ENCODE results near the gene SNTG2. TPM values are rescaled to one million over a fixed set of nuclear protein-coding genes. Genes with fewer than 3 reads are reported as not detected.
A peak's percentile ranks its signal among the peaks of the same experiment; 100 is the strongest.

The SNTG2 gene
- not detected in 2 replicates for total RNA-seq (2013; cell fraction: nucleolus; rRNA removed)
- total RNA-seq (2014; rRNA removed) (not detected in 2 replicates), total RNA-seq (2014; rRNA removed; fragmentation: Illumina TruSeq; extraction: Trizol) (not detected in 2 replicates), total RNA-seq (2021) (not detected in 2 replicates), polyA plus RNA-seq (2011; rRNA removed) (not detected in 2 replicates), polyA plus RNA-seq (2014; fragmentation: Illumina TruSeq; extraction: Trizol) (not detected in 2 replicates), polyA plus RNA-seq (2014; fragmentation: Nextera tagmentation; extraction: Ambion mirVana) (not detected), polyA plus RNA-seq (2014; rRNA removed) (not detected in 2 replicates), polyA plus RNA-seq (2016; fragmentation: Nextera tagmentation; extraction: Ambion mirVana) (not detected), polyA minus RNA-seq (2011; rRNA and poly(A)+ RNA removed) (not detected in 2 replicates), Bru-seq, nascent RNA (percentile 7 among the genes with signal in this experiment), BruChase-seq, experiment 1, labeled RNA remaining after a 6-hour chase (percentile 6 among the genes with signal in this experiment), BruChase-seq, experiment 2, labeled RNA remaining after a 2-hour chase (percentile 7 among the genes with signal in this experiment)
- not detected for polyA plus RNA-seq (2011; ENCODE audit: low read depth)
- not detected in 2 replicates for polyA plus RNA-seq (2011; cell fraction: cytosol; rRNA removed)
- polyA plus RNA-seq (2011; cell fraction: nucleus; rRNA removed) = not detected in 2 replicates
- polyA plus RNA-seq (2012) = not detected in 2 replicates
- not detected in 2 replicates for polyA minus RNA-seq (2011; cell fraction: cytosol; rRNA and poly(A)+ RNA removed)
- not detected in 2 replicates for polyA minus RNA-seq (2011; cell fraction: nucleus; rRNA and poly(A)+ RNA removed)
- long read RNA-seq, experiment 1 = 0 reads
- long read RNA-seq, experiment 2, partial matches to known transcripts = 0 of 2 reads
- long read RNA-seq, experiment 2, other reads (novel, unspliced or antisense) = 2 of 2 reads

DNA sequence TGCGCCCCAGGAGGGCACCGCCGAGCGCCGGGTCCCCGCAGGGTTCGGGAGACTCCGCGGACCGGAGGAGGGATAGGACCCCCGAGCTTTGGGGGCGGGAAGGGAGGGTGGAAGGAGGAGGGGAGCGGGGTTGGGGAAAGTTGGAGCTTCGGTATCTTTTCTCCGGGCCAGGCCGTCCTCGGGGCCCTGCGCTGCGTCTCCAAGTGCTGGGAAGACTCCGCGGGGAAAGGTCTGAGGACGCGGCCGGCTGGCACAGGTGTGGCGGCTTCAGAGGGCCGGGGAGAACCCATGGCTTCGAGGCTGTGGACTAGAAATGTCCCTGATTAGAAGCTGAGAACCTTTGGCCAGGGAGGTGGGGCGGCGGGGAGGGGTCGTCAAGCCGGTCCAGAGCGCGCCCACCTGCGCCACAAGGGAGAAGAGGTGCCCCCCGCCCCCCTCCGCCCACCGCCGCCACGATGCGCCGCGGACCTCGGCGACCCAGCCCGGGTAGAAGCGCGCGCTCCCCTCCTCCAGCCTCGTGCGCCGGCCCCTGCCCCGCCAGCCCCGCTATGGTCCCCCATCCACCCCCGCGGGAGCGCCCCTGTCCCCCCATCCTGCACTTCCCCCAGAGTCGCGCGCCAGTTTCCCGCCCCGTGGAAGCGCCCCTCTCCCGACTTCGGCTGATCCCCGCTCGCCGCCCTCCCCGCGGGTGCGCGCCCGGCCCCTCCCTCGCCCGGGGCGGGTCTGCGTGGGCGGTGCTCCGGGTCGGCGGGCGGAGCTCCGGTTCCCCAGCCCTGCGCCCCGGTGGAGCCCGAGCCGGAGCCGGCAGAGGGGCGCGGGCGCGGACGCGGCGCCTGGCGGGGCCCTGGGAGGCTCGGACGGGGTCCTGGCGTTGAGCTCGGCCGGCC is at the start of gene SNTG2:
Gene SNTG2, plus strand, starts transcription at position 770 of the 887 bp plus-strand sequence. CDS start 148 bp downstream, outside the sequence.
- ChIA-PET SMC1A (ENCODE audit: uncharacterized antibody, unreplicated experiment) (no interaction called here), RAD21 (ENCODE audit: unreplicated experiment) (no interaction called here), CTCF (no interaction called here), POLR2A (no interaction called here)
- FAIRE-seq (no peak), ATAC-seq (no peak), DNase-seq (ENCODE audit: low read depth, low spot score) (no peak)
- no peak within 1 kb of the TSS for H3K27ac ChIP-seq (ENCODE audit: control insufficient read depth, insufficient read depth)
- H3K27me3 ChIP-seq (replicated peaks in 1 of 2; ENCODE audit: control insufficient read depth in 2 of 2, insufficient read depth in 2 of 2, low read length in 1 of 2) = no peaks in the 10 kb centered on the region
- H2AFZ ChIP-seq (ENCODE audit: control insufficient read depth, low read depth, low read length) = no peak within 1 kb of the TSS; the same call in 1 of the 2 replicates
- H3K9ac ChIP-seq (ENCODE audit: control insufficient read depth, insufficient read depth, low read length) = peak within 1 kb of the TSS; percentile 35; the same call in 1 of the 2 replicates
- 31% methylated on average over 14 of the region's 100 CpGs for WGBS (ENCODE audit: insufficient coverage, insufficient replicate concordance, low lambda C conversion rate, missing lambda C conversion rate)
- H3K9me3 ChIP-seq (replicated peaks; ENCODE audit: control insufficient read depth, insufficient read depth, low read length) = no peaks in the 10 kb centered on the region
- no peaks in the 10 kb centered on the region for H3K4me1 ChIP-seq (ENCODE audit: control insufficient read depth, insufficient read depth, low read length)
- no peaks in the 10 kb centered on the region for H4K20me1 ChIP-seq (ENCODE audit: control insufficient read depth, insufficient read depth)
- peak within 1 kb of the TSS; percentile 50 for H3K4me3 ChIP-seq
- peak within 1 kb of the TSS; percentile 42 for H3K4me2 ChIP-seq (ENCODE audit: control insufficient read depth, insufficient read depth)
- no TSS peak for BruUV-seq (replicated peaks)
- TF ChIP-seq EGR1 (IDR thresholded peaks at IDR 0.05; ENCODE audit: borderline replicate concordance in 1 of 2, low read depth in 2 of 2, low read length in 2 of 2) = peak in 1 of 2 experiments; percentile 39; a peak in 1 of 3 replicates
- TF ChIP-seq BRCA1 (IDR thresholded peaks at IDR 0.05; ENCODE audit: low read depth, low read length) = no peak
- intact Hi-C loops (cut with micrococcal nuclease; ENCODE audit: unreplicated experiment) (no loop called here), in situ Hi-C loops (cut with MboI) (no loop called here)
- no peaks in the 10 kb centered on the region for H3K79me2 ChIP-seq (ENCODE audit: control insufficient read depth, insufficient read depth, low read length)
- no peaks in the 10 kb centered on the region for H3K36me3 ChIP-seq (ENCODE audit: control insufficient read depth in 2 of 2, insufficient read depth in 2 of 2, low read length in 1 of 2)
